NCI-H526 treated with DMSO at 0.1 percent for 48 hours (cell line): ENCODE measurements around the gene RHBDL1.
"Not testable (repeated sequence)": the region's sequence is repeated elsewhere in the genome, so short reads cannot be mapped to it uniquely, and the experiment has no call there.

ENCODE experiments used
- DNase-seq: peaks from one replicate; lab custom pipeline; 2025; lab: John Stamatoyannopoulos, UW

RHBDL1 gene

DNA sequence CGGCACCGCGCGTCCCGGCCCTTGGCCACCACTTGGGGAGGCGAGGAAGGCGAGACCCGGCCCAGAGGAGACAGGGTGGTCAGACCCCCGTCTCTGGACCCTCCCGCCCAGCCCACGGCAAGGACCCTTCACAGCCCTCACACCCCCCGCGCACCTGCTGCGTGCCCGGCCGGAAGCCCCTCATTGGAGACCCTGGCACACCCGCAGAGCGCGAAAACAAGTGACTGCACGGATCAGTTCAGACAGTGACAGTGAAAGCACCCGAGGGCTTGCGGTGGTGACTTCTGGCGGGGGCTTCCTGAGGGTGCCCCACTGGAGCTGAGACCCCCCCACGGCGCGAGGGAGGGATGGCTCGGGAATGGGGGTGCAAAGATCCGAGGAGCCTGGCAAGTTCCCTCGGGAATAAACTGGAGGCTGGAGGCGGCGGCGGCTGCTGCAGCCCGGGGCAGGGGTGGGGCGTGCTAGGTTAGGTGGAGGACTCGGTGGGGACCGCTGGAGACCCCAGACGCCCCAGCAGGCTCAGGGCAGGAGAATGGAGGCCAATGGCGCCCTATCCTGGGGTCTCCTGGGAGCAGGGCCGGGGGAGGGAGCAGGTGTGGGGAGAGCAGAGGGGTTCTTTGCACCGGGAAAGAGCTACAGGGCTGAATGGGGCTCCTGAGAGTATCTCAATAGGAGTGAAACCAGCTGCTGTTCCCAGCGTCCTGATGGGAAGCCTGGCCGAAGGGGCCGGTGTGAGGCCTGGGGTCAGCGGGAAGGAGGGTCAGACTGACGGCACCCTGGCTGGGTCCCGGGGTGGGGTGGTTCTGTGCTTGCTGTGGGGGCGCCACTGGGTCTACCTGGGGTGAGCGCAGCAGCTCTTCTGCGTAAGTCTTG is 31.0 kb downstream of the RHBDL1 start:
- DNase-seq = no peak

DNA sequence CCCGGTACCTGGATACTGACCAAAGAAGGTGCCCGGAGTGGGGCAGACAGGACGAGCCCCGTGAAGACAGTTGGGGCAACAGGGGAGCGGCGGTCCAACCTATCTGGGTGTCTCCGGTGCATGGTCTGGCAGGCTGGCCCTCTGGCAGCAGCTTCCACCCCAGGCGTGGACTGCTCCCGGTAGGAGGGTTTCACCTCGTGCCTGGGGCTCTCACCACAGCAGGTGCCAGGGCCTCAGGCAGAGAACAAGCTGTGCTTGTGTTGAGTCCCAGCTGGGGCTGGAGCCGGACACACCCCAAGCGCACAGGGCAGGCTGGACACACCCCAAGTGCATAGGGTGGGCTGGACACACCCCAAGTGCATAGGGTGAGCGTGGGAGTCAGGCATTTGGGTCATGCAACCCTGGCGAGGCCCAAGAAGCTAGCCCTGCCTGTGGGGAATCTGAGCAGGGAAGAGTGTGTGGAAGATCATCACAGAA is 31.6 kb downstream of the RHBDL1 start:
- no peak for DNase-seq

DNA sequence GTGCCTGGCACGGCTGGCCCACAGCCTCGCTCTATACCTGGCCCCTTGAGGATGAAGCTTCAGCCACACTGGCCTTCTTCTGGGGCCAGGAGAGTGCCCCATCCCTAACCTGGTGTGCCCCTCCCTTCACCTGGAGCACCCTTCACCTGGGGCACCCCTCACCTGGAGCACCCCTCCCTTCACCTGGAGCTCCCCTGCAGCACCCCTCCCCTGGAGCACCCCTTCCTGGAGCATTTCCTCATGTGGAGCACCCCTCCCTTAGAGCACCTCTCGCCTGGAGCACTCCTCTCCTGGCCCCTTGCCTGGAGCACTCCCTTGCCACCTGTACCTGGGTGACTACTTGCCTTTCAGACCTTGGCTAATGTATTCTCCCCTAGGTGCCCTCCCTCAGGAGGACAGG is 32.5 kb downstream of the RHBDL1 start:
- DNase-seq = no peak

DNA sequence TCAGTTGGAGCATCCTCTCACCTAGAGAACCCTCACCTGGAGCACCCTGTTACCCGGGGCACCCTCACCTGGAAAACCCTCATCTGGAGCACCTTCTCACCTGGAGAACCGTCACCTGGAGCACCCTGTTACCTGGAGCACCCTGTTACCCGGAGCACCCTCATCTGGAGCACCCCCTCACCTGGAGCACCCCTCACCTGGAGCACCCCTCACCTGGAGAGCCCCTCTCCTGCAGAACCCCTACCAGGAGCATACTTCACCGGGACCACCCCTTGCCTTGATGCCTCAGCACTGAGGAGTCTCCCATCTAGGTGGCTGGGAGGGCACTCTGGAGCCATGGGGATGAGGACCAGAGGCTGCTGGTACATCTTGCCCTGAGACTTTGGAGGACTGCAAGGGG is 33.5 kb downstream of the RHBDL1 start:
- no peak for DNase-seq

DNA sequence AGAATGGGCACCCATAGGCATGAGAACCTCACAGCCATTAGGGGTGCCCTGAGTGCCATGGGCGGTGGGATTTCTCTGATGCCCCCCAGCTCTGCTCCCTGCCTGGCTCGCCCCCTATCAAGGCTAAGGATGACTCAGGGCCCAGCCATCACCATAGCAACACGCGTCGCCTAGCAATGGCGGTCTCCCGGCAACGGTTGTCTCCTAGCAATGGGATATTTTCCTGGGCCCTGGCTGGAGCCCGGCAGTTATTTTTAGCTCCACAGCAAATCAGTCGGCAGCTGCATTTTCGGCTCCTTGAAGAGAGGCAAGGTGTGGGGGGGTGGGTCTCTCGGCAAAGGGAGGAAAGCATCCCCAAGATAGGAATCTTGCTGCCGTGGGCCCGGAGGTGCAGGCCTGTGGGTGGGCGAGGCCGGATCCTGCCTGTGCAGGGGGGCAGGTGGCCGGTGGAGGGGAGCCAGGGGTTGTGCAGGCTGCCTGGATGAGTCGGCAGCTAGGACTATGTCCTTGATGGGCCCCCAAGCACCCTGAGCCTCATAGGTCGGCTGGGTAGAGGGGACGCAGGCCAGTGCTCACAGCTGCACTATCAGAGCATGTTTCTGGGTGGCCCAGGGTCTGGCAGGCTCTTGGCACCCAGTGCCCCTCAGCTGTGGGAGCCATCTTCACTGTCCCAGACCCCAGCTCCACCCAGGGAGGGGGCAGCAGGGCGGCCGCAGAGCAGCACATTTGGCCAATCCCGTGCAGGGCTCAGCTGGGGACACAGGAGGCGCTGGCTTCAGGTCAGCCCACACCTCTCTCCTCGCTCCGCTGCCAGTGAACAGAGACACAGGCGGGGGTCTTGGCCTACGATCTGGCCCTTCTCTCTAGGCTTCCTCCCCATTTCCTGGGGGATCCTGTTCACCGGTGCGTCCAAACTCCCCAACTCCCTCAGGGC is 34.4 kb downstream of the RHBDL1 start:
- DNase-seq = peak; percentile 22

- no peak for DNase-seq
Measured at GRCh38 chr16:710500-711075, 35.1 kb downstream of the RHBDL1 start.

DNA sequence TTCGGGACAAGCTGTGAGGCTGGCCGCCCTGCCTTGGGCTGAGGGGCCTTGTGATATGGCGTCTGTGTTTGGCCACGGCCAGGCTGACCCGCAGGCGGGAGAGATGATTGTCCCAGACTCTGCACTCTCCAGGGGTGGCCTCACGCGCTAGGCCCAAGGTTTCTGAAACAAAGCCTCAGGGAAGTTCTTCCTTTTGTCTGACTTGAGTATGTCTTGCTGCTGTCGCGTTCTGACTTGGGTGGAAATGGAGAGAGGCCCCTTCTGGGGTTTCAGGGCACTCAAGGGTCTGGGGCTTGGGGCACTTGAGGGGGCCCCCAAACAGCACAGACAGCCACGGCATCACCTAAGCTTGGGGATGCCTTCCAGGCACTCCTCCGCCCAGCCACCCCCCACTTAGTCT is 35.6 kb downstream of the RHBDL1 start:
- DNase-seq = no peak

GRCh38 chr16:711548-712320 is 36.3 kb downstream of the RHBDL1 start:
- no peak for DNase-seq

GRCh38 chr16:712740-713250 is 37.3 kb downstream of the RHBDL1 start:
- not testable (repeated sequence) for DNase-seq

DNA sequence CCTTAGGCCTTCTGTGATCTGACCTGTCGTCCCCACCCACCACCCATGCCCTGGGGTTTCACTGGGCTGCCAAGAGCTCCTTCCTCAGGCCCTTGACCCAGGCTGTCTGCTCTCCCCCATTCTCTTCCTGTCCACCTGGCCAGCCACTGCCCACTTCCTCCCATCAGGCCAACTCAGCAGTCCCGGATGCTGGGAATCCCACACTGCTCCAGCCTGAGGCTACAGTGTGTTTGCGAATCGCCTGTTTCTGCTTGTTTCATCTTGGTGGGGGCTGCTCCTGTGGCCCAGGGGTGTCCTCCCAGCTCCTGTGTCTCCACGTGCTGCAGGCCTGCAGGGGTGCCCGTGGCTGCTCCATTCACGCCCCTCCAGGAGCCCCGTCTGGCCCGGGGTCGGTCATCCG is 38.6 kb downstream of the RHBDL1 start:
- no peak for DNase-seq

DNA sequence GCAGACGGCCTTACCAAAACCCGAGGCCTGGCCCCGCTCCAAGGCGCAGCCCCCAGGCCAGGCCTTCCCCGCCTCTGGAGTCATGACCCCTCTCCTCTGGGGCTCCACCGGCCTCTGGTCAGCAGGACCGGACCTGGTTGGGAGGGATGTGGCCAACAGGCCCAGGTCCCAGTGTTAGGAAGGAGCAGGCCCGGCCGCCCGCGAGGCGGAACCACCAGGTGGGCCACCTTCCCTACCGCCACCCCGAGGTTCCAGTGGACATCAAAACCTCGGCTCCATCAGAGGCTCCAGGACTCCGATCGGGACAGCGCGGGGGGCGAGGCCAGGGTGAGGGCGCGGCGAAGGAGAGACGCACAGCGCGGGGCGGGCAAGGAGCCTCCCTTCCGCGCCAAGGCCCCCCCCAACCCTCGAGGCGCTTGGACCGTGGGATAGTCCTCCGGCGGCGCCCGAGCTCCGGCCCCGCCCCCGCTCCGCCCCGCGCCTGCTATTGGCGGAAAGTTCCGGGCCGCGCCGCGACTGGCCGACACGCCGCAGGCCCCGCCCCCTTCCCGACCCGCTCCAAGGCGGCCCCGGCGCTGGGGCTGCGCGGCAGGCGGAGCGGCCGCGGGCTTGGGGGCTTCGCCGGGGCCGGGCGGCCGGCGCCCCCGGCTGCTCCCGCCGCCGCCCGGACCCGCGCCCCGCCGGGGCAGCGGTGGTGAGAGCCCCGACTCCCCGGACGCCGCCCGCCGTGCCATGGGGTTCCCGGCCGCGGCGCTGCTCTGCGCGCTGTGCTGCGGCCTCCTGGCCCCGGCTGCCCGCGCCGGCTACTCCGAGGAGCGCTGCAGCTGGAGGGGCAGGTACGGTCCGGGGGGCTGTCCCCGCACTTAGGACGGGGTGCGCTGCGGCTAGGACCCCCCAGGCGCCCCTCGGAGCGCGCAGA is 39.3 kb downstream of the RHBDL1 start, which contains the start of gene METRN:
Gene METRN, plus strand, starts transcription at position 561 of the 919 bp plus-strand sequence. Its CDS starts 172 bp downstream, at position 733.
- peak; percentile 19 for DNase-seq

GRCh38 chr16:715477-716199 is 40.2 kb downstream of the RHBDL1 start:
- DNase-seq = no peak

DNA sequence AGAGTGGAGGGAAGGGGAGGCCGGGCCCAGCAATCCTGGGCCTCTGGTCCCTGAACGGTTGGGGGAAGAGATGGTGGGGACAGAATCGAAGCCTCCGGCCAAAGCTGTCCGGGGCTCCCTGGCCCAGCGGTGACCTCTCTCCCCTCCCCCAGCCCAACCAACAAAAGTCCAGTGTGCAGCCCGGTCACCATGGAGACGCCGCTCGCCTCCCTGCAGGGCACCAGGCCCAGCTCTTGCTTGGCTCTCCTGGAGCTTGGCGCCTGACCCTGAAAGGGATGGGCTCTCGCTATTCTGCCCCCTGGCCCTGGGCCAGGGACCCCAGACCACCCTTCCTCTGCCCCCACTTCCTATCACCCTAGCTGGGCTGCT is 40.7 kb downstream of the RHBDL1 start:
- DNase-seq = no peak

- no peak for DNase-seq
Measured at GRCh38 chr16:716768-717325, 41.4 kb downstream of the RHBDL1 start.

DNA sequence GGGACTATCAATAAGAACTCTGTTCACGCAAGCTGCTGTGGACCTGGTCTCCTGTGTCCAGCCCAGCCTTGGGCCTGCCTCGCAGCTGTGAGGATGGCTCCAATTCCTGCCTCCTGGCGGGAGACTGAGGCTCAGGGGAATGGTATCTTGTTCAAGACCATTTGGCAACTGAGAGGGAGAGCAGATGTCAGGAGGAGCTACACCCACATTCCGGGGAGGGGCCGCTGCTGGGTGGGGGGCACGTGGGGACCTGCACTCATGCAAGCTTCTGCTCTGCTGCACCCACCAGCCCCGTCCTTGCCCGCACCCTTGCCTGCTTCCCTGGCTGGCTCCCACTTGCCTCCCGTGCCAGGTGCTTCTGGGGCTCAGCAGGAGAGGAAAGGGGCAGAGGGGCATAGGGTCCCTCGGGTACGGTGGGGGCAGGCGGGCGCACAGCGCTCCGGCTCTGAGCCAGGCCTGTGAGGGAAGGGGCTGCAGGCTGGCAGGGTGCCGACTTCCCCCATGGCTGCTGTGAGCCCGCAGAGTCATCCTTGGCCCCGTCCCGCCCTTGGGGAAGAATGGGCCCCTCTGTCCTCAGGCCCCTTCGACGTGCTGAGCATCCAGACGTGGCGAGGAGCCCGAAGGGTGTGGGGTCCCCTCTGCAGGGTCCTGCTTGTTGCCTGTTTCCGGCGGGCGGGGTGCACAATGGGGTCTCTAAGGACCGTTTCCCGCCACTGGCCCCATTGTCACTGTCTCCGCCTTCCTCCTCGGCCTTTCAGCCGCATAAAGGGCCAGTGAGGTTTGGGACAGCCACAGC is 42.2 kb downstream of the RHBDL1 start:
- DNase-seq = no peak

DNA sequence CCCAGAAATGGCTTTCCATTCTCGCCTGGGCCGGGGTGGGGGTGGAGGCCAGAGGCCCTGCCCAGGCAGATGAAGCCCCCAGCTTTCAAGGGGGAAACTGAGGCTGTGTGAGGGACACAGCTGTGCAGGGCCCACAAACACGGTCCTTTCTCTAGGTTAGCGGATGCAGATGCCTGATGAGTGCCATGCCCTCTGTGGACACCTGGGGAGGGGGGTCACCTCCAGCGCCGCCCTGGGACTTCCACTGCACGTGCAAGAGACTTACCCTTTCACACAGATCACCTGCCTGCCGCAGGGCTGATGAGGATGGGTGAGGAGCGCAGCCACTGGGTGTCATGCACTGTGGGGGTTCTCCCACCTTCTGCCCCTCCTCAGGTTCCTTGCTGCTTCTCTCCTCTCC is 42.9 kb downstream of the RHBDL1 start:
- DNase-seq = no peak

- no peak for DNase-seq
Measured at GRCh38 chr16:718922-719321, 43.5 kb downstream of the RHBDL1 start.

- no peak for DNase-seq
Measured at GRCh38 chr16:719815-720446, 44.5 kb downstream of the RHBDL1 start.
